Prostate gland (tissue), 2 donors: Measurements from ENCODE around the gene SNX17.

Experiments
- POLR2A ChIP-seq: fragments of 450-650 bp; IDR thresholded peaks from one replicate; pipeline ENCODE4 v1.6.1; 2016; ENCODE audit warnings: antibody characterized with exemption, mild to moderate bottlenecking
- TF ChIP-seq, protein P1 (sequence below), 4 experiments: fragments of 200-600 bp in 2 of 4; fragments of 450-650 bp in 2 of 4; sonication (generic) in 2 of 4; IDR thresholded peaks; 1 replicate in 3 of 4; 2 replicates in 1 of 4; pipeline ENCODE4 v1.5.1; 2016 to 2019; ENCODE audit warnings: antibody characterized with exemption in 4 of 4, mild to moderate bottlenecking in 2 of 4, moderate library complexity in 2 of 4

DNA sequence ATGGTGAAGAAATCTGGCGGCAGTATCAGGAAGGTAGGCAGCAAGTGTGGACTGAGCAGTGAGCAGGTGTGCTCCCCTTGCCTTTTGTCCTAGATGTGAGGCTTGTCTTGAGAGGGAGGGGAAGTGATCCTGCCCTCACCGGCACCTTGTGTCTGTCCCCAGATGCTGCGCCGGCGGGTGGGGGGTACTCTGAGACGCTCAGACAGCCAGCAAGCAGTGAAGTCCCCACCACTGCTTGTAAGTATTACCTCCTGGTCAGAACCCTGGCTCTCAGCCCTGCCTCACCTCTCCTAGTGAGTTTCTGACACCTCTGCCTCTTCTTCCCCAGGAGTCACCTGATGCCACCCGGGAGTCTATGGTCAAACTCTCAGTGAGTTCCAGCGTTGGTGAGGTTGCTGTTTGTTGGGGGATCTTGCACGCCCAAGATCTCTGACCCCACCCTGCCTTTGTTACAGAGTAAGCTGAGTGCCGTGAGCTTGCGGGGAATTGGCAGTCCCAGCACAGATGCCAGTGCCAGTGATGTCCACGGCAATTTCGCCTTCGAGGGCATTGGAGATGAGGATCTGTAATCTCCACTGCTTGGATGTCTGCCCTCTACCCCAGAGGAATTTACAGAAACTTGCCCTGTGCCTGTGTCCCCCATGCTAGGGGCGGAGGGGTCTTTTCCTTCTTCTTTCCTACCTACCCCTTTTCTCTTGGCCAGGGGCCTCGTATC, 5.9 kb downstream of the SNX17 start:
- TF ChIP-seq, protein P1, sequence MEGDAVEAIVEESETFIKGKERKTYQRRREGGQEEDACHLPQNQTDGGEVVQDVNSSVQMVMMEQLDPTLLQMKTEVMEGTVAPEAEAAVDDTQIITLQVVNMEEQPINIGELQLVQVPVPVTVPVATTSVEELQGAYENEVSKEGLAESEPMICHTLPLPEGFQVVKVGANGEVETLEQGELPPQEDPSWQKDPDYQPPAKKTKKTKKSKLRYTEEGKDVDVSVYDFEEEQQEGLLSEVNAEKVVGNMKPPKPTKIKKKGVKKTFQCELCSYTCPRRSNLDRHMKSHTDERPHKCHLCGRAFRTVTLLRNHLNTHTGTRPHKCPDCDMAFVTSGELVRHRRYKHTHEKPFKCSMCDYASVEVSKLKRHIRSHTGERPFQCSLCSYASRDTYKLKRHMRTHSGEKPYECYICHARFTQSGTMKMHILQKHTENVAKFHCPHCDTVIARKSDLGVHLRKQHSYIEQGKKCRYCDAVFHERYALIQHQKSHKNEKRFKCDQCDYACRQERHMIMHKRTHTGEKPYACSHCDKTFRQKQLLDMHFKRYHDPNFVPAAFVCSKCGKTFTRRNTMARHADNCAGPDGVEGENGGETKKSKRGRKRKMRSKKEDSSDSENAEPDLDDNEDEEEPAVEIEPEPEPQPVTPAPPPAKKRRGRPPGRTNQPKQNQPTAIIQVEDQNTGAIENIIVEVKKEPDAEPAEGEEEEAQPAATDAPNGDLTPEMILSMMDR (IDR thresholded peaks at IDR 0.05): no peak
- no peak for TF ChIP-seq POLR2A
